ENCODE data around the gene SEMA4D. TPM values are rescaled to one million over a fixed set of nuclear protein-coding genes. Genes with fewer than 3 reads are reported as not detected.
A peak's percentile ranks its signal among the peaks of the same experiment; 100 is the strongest.

SEMA4D gene
- total RNA-seq, 1 donor from 2014 or later: 46.2 TPM

DNA sequence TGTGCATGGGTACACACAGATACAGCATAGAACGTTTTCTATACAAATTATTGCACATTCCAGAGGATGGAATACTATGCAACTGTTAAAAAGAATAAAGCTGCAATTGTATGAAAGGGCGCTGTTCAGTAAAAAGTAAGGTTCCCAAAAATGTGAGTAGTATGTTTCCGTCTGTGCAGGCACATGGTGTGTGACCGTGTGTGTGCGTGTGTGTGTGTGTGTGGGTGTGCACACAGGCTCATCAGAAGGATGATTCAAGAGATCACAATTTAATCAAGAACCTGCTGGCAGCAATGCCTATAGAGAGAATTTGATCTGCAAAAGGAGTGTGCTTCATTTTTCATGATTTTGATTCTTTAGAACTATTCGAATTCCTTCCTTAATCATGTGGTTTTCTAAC is 76.3 kb downstream of the SEMA4D start:
- DNase-seq: no peak
- intact Hi-C loops (cut with DNase I): no loop called here
- ATAC-seq: no peak
- no peaks in the 10 kb centered on the region for H3K9me3 ChIP-seq
- peaks cover 6% of the 10 kb centered on the region for H3K4me1 ChIP-seq
- no peaks in the 10 kb centered on the region for H3K27me3 ChIP-seq
- TF ChIP-seq, protein P1, sequence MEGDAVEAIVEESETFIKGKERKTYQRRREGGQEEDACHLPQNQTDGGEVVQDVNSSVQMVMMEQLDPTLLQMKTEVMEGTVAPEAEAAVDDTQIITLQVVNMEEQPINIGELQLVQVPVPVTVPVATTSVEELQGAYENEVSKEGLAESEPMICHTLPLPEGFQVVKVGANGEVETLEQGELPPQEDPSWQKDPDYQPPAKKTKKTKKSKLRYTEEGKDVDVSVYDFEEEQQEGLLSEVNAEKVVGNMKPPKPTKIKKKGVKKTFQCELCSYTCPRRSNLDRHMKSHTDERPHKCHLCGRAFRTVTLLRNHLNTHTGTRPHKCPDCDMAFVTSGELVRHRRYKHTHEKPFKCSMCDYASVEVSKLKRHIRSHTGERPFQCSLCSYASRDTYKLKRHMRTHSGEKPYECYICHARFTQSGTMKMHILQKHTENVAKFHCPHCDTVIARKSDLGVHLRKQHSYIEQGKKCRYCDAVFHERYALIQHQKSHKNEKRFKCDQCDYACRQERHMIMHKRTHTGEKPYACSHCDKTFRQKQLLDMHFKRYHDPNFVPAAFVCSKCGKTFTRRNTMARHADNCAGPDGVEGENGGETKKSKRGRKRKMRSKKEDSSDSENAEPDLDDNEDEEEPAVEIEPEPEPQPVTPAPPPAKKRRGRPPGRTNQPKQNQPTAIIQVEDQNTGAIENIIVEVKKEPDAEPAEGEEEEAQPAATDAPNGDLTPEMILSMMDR (IDR thresholded peaks at IDR 0.05): no peak
- H3K27ac ChIP-seq: no peak overlapping the region
- H3K36me3 ChIP-seq: no peaks in the 10 kb centered on the region
- no peak overlapping the region for H3K4me3 ChIP-seq

DNA sequence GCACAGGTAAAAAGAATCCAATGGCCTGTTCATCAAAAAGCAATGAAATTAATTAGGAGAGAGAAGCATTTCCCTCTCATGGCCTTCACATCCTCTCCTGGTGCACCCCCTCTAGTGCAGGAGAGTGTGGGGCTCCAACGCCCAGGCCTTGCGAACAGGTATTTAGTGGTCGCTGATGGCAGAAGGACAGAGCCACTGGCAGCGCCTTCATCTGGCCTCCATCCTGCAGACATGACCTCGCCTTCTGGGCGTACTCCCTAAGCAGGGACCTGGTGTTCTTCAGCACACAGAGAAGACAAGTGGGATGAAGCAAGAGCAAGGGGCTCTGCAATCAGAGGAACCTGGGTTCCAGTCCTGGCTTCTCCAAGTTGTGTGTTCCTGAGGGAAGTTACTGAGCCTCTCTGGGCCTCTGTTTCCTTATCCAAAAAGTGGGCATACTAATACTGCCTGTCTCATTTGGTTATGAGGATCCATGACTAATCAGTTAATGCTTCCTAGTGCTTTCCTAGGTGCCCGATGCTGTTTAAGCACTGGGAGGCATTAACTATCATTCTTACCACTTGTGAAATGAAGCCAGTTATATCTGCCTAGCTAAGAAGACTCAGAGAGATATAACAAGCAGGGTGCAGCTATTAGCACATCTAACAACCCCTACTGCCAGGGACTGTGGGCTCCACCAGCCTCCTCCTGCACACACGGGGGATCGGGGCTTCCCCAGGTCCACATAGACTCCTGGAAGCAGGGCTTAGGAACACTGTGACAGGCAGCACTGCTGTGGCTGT is 77.3 kb downstream of the SEMA4D start:
- no peak overlapping the region for H3K27ac ChIP-seq
- peaks cover 6% of the 10 kb centered on the region for H3K4me1 ChIP-seq
- DNase-seq (no peak), ATAC-seq (no peak)
- no peaks in the 10 kb centered on the region for H3K27me3 ChIP-seq
- no peak overlapping the region for H3K4me3 ChIP-seq
- intact Hi-C loops (cut with DNase I): no loop called here
- H3K36me3 ChIP-seq: no peaks in the 10 kb centered on the region
- TF ChIP-seq, protein P1 (IDR thresholded peaks at IDR 0.05): no peak
- no peaks in the 10 kb centered on the region for H3K9me3 ChIP-seq

DNA sequence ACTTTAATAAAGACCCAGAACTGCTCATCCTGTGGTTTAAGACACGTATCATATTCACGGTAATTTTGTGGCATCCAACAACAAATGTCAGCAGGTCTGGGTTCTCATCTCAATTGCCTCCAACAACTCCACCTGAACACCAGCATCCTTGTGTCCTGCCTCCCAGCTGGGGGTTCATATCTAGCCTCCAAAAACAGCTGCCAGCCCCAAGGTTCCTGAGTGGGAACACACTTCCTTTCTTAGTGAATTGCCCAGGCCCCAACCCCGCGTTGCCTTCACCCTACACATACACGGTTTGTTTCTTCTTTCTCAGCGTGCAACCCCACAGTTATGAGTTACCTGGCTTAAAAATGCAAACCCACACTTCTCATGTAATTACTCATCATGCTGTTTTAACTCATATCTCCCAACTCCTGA is 77.9 kb downstream of the SEMA4D start:
- intact Hi-C loops (cut with DNase I): no loop called here
- no peaks in the 10 kb centered on the region for H3K36me3 ChIP-seq
- ATAC-seq (no peak), DNase-seq (no peak)
- peaks cover 6% of the 10 kb centered on the region for H3K4me1 ChIP-seq
- no peaks in the 10 kb centered on the region for H3K27me3 ChIP-seq
- no peaks in the 10 kb centered on the region for H3K9me3 ChIP-seq
- TF ChIP-seq, protein P1 (IDR thresholded peaks at IDR 0.05): no peak
- H3K27ac ChIP-seq: no peak overlapping the region
- H3K4me3 ChIP-seq: no peak overlapping the region

DNA sequence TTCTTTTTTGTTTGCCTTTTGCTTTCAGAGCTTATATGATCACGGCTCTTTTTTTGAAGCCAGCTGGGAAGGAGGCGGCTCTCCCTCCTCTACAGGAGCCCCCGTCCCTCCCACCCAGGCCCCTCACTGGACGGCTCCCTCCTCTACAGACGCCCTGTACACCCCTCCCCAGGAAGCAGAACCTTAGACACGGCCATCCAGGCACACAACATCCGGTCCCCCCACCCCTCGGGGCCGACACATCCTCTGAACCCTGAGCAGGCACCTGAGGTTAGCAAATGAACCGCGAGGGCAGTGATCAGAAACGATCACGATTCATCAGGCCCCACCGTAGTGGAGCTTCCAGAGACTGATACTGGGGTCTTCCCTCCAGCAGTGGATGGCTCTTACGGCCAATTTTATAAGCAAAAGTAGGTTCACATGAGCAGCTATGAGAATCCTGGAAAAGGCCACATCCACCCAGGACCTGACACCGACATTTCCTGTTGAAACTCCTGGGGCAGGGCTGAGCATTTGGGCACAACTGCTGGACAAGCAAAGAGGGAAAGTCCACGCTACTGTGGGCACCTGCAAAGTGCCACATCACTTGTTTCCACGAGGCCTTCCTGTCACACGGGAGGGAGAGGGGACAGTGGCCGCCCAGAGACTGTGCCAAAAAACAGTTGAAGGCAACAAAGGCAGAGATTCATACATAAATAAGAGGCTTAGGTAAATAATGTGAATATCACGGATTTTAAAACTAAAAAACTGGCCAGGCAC is 78.9 kb downstream of the SEMA4D start:
- ATAC-seq (peak; percentile 30), DNase-seq (no peak)
- Histone ChIP-seq H3K27me3 (no peaks in the 10 kb centered on the region), H3K4me3 (no peak overlapping the region), H3K27ac (no peak overlapping the region), H3K36me3 (no peaks in the 10 kb centered on the region), H3K4me1 (peaks cover 6% of the 10 kb centered on the region), H3K9me3 (no peaks in the 10 kb centered on the region)
- intact Hi-C loops (cut with DNase I): no loop called here
- TF ChIP-seq, protein P1 (IDR thresholded peaks at IDR 0.05): no peak

DNA sequence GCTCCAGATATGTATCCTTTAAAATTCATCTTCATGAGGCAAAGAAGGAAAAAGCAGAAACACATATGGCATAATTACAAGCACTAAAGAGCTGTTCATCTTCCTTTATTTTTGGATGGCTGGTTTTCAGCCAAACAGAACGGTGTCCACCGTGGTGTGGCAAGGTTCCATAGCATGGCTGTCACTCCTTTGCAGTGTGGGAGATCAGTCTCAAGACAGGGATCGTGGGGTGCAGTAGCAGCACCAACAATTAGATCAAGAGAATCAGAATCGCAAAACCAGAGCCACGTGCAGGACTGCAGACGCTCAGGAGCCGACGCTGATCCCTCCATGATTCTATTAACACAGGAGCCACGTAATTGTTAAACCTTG is 79.5 kb downstream of the SEMA4D start:
- no peak for ATAC-seq
- DNase-seq: no peak
- intact Hi-C loops (cut with DNase I): no loop called here
- H3K4me3 ChIP-seq: no peak overlapping the region
- peaks cover 6% of the 10 kb centered on the region for H3K4me1 ChIP-seq
- H3K36me3 ChIP-seq: no peaks in the 10 kb centered on the region
- H3K9me3 ChIP-seq: no peaks in the 10 kb centered on the region
- TF ChIP-seq, protein P1 (IDR thresholded peaks at IDR 0.05): no peak
- H3K27me3 ChIP-seq: no peaks in the 10 kb centered on the region
- H3K27ac ChIP-seq: no peak overlapping the region
